ENCODE measurements around the gene ATRN.
"Not testable (repeated sequence)": the region's sequence is repeated elsewhere in the genome, so short reads cannot be mapped to it uniquely, and the experiment has no call there.

Gene ATRN

GRCh38 chr20:3576363-3576762, 105.5 kb downstream of the ATRN start:
- no peak for DNase-seq

GRCh38 chr20:3577366-3577765, 106.5 kb downstream of the ATRN start:
- DNase-seq: no peak

GRCh38 chr20:3580412-3580811, 109.6 kb downstream of the ATRN start:
- no peak for DNase-seq

GRCh38 chr20:3583765-3584164, 112.9 kb downstream of the ATRN start:
- DNase-seq: no peak

GRCh38 chr20:3586093-3586492, 115.3 kb downstream of the ATRN start:
- DNase-seq: no peak

- DNase-seq: no peak
Observed at GRCh38 chr20:3590164-3590563, 119.3 kb downstream of the ATRN start.

- DNase-seq: no peak
Observed at GRCh38 chr20:3592931-3593330, 122.1 kb downstream of the ATRN start.

GRCh38 chr20:3595541-3595940, 124.7 kb downstream of the ATRN start:
- DNase-seq: no peak

GRCh38 chr20:3603108-3603507, 132.3 kb downstream of the ATRN start:
- no peak for DNase-seq

GRCh38 chr20:3605386-3605886, 134.6 kb downstream of the ATRN start:
- DNase-seq: not testable (repeated sequence)

- DNase-seq: no peak
Observed at GRCh38 chr20:3606021-3606420, 135.2 kb downstream of the ATRN start.

- no peak for DNase-seq
Observed at GRCh38 chr20:3611901-3612300, 141.1 kb downstream of the ATRN start.

- no peak for DNase-seq
Observed at GRCh38 chr20:3612795-3613572, 142.2 kb downstream of the ATRN start.

- no peak for DNase-seq
Observed at GRCh38 chr20:3613821-3614440, 143.1 kb downstream of the ATRN start.

- DNase-seq: no peak
Observed at GRCh38 chr20:3614466-3614865, 143.6 kb downstream of the ATRN start.

GRCh38 chr20:3615171-3615840, 144.5 kb downstream of the ATRN start:
- DNase-seq: not testable (repeated sequence)

GRCh38 chr20:3616250-3616649, 145.4 kb downstream of the ATRN start:
- no peak for DNase-seq

GRCh38 chr20:3621111-3621510, 150.3 kb downstream of the ATRN start:
- DNase-seq: no peak

- no peak for DNase-seq
Observed at GRCh38 chr20:3622406-3622805, 151.6 kb downstream of the ATRN start.

GRCh38 chr20:3627476-3627875, 156.7 kb downstream of the ATRN start:
- DNase-seq: no peak

- DNase-seq: no peak
Observed at GRCh38 chr20:3628502-3629314, 157.9 kb downstream of the ATRN start.

GRCh38 chr20:3629893-3630292, 159.1 kb downstream of the ATRN start:
- no peak for DNase-seq

- DNase-seq: no peak
Observed at GRCh38 chr20:3630429-3630828, 159.6 kb downstream of the ATRN start.
